ENCODE measurements around the gene TYK2. TPM values are rescaled to one million over a fixed set of nuclear protein-coding genes. Genes with fewer than 3 reads are reported as not detected.

Gene TYK2
- polyA plus RNA-seq, 3 donors from 2014 or later = 33.6 to 105 (median 40.6) TPM

DNA sequence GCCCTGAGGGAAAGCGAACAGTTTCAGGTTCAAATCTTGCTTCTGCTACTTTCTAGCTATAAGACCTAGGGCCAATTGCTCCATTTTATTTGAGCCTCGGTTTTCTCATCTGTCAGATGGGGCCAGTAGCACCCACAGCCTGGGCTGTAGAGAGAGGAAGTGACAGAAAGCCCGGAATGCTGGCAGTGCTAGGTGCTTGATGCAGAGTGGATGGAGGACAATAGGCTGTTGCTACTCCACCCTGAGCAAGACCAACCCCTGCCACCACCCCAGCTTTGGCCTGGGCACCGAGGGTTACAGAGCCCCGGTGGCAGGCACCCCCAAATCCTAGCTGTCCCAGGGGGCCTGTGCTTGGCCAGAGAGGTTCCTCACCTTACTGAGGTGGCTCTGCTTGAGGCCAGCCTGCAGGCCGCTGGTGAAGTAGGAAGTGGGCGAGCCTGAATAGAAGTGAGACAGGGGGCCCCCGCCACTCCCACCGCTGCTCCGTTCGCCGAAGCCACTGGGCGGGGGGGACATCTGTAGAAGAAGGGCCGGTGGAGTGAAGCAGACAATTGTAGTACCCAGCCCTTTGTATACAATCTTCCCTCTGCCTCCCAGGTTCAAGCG lies 62.4 kb downstream of the TYK2 start:
- Mint-ChIP-seq H3K27me3 (ENCODE audit: low read depth in 3 of 3) (peaks cover 3 to 6% (median 4%) of the 10 kb centered on the region in 3 donors), H3K27ac (no peak overlapping the region), H3K36me3 (peaks cover 9 to 14% (median 13%) of the 10 kb centered on the region in 3 donors), H3K9me3 (no peaks in the 10 kb centered on the region), H3K4me1 (peaks cover 17 to 20% of the 10 kb centered on the region in 2 donors), H3K4me3 (no peak overlapping the region)
- no peak for DNase-seq

DNA sequence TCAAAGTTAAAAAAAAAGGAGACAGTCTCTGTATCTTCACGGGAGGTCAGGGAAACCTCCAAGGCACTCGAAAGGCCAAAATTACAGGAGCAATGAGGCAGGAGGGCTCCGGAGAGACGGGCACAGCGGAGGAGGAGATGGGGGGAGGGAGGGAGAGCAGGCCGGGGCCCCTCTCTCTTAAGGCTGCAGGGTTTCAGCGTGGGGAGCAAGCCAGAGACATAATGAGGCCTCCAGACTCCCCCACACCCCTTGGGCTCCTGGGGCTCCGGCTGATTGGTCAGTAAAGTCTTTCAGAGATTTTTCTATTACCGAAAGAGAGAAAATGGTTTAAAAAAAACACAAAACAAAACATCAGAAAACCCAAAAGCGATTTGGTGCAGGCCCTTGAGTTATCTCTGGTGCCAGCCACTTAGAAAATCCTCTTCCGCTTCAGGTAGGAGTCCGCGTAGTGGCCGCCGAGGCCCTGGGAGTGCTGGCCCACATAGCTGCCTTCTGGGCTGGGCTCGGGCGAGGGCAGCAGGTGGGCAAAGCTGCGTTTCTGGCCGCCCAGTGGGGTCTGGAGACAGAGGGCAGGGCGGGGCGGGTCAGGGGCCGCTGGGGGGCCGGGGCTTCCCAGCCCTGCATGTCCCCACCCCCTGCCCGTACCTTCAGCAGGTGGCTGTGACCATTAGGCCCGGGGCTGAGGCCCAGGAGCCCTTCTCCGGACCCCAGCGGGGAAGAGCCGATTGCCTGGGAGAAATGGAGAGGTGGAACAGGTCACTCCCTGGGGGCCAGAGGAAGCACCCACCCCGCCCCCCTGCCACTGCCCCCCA lies 63.1 kb downstream of the TYK2 start:
- no peak for DNase-seq
- Mint-ChIP-seq H3K27me3 (ENCODE audit: low read depth in 3 of 3) (peaks cover 3 to 6% (median 4%) of the 10 kb centered on the region in 3 donors), H3K9me3 (no peaks in the 10 kb centered on the region), H3K4me1 (peaks cover 17 to 20% of the 10 kb centered on the region in 2 donors), H3K4me3 (peak overlapping the region in 2 of 5 donors; percentile 47 to 62), H3K27ac (no peak overlapping the region), H3K36me3 (peaks cover 9 to 14% (median 13%) of the 10 kb centered on the region in 3 donors)

DNA sequence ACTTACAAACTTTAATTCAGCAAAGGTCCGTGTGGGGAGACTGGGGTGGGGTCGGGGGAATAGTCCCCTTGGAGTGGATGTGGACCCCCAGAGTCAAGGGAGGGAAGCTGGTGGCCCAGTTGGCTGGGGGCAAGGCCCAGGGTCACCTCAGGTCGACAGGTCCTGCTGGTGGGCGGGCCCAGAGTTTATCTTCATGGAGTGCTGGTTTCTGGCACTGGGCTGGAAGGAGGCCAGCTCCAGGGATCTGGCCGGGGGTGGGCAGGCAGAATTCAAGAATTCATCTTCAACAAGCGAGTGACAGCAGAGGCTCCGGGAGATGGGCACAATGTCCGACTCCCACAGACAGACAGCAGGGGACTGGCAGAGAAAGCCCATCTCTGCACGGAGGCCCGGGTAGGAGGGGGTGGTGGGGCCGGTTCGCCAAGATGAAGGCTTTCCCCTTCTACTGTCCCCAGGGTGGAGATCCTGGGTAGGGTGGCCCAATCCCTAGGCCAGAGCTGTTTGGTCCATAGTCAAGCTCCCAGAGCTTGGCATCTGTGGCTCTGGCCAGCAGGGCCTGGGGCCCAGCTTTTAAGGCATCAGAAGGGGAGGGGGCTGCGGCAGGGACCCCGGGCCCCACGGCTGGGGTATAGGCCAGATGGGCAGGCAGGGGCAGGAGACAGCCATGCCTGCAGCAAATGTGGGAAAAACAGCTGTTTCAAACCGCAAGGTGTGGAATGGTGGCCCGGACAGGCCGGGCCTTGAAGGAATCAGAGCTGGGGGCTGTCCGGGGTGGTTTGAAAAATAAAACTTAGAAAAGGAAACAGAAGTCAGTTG lies 63.9 kb downstream of the TYK2 start:
- Mint-ChIP-seq H3K4me3 (peak overlapping the region; percentile 80 to 91 (median 89)), H3K27ac (peak overlapping the region; percentile 70 to 93 (median 80)), H3K9me3 (no peaks in the 10 kb centered on the region), H3K36me3 (peaks cover 4 to 8% (median 7%) of the 10 kb centered on the region in 3 donors), H3K4me1 (peaks cover 17 to 20% of the 10 kb centered on the region in 2 donors), H3K27me3 (ENCODE audit: low read depth in 3 of 3) (peaks cover 2 to 6% (median 3%) of the 10 kb centered on the region in 3 donors)
- DNase-seq = no peak

DNA sequence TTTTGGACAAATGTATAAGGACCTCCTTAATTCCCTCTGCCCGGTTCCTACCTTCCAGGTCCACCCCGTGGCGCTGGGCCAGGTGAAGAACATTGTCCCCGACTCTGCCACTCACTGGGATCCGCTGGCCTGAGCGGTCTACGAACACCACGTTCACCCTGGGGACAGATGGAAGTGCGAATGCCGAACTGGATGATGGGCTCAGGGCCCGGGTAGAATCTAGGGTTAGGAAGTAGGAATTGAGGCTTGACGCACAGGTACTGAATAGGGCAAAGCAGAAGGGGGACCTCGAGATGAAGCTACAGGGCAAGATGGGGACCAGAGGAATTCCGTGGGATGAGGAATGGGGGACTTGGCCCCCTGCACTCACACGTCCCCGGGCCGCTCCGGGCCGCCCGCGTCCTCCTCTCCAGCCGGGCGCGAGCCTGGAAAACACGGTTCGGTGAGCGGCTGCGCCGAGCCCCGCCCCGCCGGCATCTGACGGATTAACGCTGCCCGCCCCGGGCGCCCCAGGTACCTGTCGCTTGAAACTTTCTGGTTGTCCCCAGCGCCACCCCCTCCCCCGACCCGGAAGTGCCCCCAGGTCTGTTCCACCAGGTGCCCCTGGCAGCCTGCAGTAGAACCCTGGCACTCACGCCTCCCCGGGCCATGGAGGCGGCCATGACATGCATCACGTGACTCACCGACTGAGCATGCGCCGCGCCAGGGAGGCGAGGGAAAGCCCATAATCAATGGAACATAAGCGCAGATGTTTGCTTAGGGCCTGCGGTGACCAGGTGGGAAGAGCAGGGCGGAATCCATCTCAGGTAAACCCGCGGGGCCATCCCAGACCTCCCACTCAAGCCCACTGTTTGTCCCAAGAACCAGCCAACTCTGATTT lies 64.8 kb downstream of the TYK2 start, which contains the start of gene FDX2:
Gene FDX2 (minus strand): TSS at position 681 of the 880 bp plus-strand sequence. CDS start 19 bp downstream, at position 662.
- Mint-ChIP-seq H3K4me3 (peak within 1 kb of the TSS; percentile 80 to 91 (median 89)), H3K4me1 (peaks cover 17 to 20% of the 10 kb centered on the region in 2 donors), H3K27me3 (ENCODE audit: low read depth in 3 of 3) (peaks cover 2 to 6% (median 3%) of the 10 kb centered on the region in 3 donors), H3K27ac (peak within 1 kb of the TSS; percentile 75 to 93 (median 80)), H3K36me3 (peaks cover 4 to 8% (median 7%) of the 10 kb centered on the region in 3 donors), H3K9me3 (no peaks in the 10 kb centered on the region)
- DNase-seq = peak; percentile 80 to 82 (median 80)

DNA sequence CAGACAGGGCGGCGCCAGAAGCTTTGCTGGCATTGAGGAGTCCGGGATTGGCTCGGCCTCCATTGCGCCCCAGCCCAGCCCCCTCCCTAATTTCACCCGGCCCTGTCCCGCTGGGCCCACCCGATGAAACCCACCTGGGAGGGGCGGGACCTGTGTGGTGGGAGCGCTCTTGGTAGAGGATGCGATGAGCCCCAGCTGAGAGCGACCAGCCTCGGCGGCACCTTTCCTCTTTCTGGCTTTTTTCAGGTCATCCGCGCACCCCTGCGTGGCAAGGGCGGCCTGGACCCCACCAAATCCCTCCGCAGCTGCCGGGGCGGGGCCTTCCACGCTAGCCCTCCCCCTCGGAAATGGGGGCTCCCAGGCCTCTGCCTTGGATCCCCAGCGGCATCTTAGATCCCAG lies 70.9 kb downstream of the TYK2 start, which contains the start of gene ZGLP1:
Gene ZGLP1 (minus strand): TSS at position 393 of the 400 bp plus-strand sequence.
- H3K4me1 Mint-ChIP-seq = peaks cover 2 to 3% of the 10 kb centered on the region in 2 donors
- H3K4me3 Mint-ChIP-seq = no peak within 1 kb of the TSS
- no peak for DNase-seq
- H3K27ac Mint-ChIP-seq = no peak within 1 kb of the TSS
- H3K36me3 Mint-ChIP-seq = peaks cover 0 to 4% (median 0%) of the 10 kb centered on the region in 3 donors
- no peaks in the 10 kb centered on the region for H3K27me3 Mint-ChIP-seq (ENCODE audit: low read depth in 3 of 3)
- H3K9me3 Mint-ChIP-seq = no peaks in the 10 kb centered on the region

DNA sequence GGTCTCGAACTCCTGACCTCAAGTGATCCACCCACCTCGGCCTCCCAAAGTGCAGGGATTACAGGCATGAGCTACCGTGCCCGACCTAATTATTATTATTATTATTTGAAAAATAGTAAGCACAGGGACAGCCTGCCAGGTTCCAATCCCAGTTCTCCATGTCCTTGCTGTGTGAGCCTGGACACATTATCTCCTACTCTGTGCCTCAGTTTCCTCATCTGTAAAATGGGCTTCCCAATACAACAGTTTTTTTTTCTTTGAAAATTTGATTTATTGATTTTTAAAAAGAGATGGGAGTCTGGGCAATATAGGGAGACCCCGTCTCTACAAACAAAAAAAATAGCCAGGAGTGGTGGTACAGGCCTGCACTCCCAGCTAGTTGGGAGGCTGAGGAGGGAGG lies 74.0 kb downstream of the TYK2 start:
- Mint-ChIP-seq H3K4me3 (no peak overlapping the region), H3K4me1 (no peaks in the 10 kb centered on the region), H3K27me3 (ENCODE audit: low read depth in 3 of 3) (no peaks in the 10 kb centered on the region), H3K9me3 (no peaks in the 10 kb centered on the region), H3K36me3 (no peaks in the 10 kb centered on the region), H3K27ac (no peak overlapping the region)
- no peak for DNase-seq

DNA sequence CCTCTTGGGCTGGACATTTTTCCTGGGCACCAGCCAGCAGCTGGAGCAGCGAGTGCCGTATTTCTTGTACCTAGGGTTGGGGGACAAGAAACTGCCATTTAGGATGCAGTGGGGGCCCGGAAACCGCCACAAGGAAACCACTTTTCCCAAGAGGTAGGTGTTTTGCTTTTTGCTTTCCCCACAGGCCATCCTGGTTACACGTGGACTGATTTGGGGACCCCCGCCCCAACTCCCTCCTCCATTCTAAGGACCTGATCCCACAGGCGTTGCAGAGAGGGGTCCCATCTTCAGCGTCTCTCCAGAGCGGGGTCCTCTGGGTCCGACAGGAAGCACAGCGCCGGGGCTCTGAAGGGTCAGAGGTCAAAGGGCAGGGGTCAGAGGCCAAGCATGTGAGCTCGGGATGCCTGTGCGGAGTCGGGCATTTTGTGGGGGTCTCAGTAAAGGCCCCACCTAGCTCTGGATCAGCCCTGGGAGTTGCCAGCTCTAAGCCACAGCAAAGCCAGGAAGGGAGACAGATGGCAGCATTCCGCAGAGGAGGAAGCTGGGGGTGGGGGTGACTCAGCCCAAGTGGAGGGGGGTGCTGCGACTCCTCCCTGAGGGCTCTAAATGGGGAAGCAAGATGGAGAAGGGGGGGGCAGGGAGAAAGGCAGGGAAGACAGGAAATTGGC lies 75.1 kb downstream of the TYK2 start:
- Mint-ChIP-seq H3K4me1 (no peaks in the 10 kb centered on the region), H3K27ac (no peak overlapping the region)

More for the DNA sequence above, 75.1 kb downstream of the TYK2 start:
- no peak for DNase-seq
- Mint-ChIP-seq H3K9me3 (no peaks in the 10 kb centered on the region), H3K36me3 (no peaks in the 10 kb centered on the region), H3K27me3 (ENCODE audit: low read depth in 3 of 3) (no peaks in the 10 kb centered on the region), H3K4me3 (no peak overlapping the region)

Other genes with a start within 250 kb of the TYK2 start
- gene DNMT1, start 185.6 kb downstream of the TYK2 start, polyA plus RNA-seq = 100 to 1,000 TPM in 1 of 3 donors, 10 to 100 TPM in 2; 21.8 to 162 (median 43.3) TPM
- gene S1PR2, start 149.2 kb downstream of the TYK2 start, polyA plus RNA-seq = 1 to 10 TPM in 2 of 3 donors, under 1 TPM in 1; 0.79 to 2.7 (median 1.4) TPM
- gene MRPL4, start 128.4 kb downstream of the TYK2 start, polyA plus RNA-seq = 10 to 100 TPM; 24.3 to 42.6 (median 27.1) TPM
- 10 to 100 TPM in 2 of 3 donors, 1 to 10 TPM in 1; 9.9 to 18.4 (median 18.0) TPM for gene ICAM1, start 109.5 kb downstream of the TYK2 start, polyA plus RNA-seq
- gene ICAM4, start 93.6 kb downstream of the TYK2 start, polyA plus RNA-seq = 1 to 10 TPM in 1 of 3 donors, under 1 TPM in 1, not detected in 1; 0.63 to 1.1 TPM
- not detected for gene ICAM5, start 90.6 kb downstream of the TYK2 start, polyA plus RNA-seq
- gene ZGLP1, start 70.8 kb downstream of the TYK2 start, polyA plus RNA-seq = 1 to 10 TPM in 1 of 3 donors, under 1 TPM in 1, not detected in 1; 0.48 to 1.9 TPM
- 10 to 100 TPM; 12.5 to 17.8 (median 16.6) TPM for gene FDX2, start 64.6 kb downstream of the TYK2 start, polyA plus RNA-seq
- 10 to 100 TPM in 1 of 3 donors, 1 to 10 TPM in 2; 8.7 to 31.5 (median 9.7) TPM for gene RAVER1, start 47.0 kb downstream of the TYK2 start, polyA plus RNA-seq
- gene ICAM3, start 40.9 kb downstream of the TYK2 start, polyA plus RNA-seq = 100 to 1,000 TPM; 263 to 292 (median 280) TPM
- gene CDC37, start 23.0 kb upstream of the TYK2 start, polyA plus RNA-seq = 100 to 1,000 TPM in 1 of 3 donors, 10 to 100 TPM in 2; 46.5 to 100 (median 62.7) TPM
- gene PDE4A, start 40.0 kb upstream of the TYK2 start, polyA plus RNA-seq = 10 to 100 TPM; 10.4 to 22.6 (median 11.1) TPM
- 10 to 100 TPM; 49.2 to 86.9 (median 71.6) TPM for gene KEAP1, start 122.8 kb upstream of the TYK2 start, polyA plus RNA-seq
- gene S1PR5, start 136.9 kb upstream of the TYK2 start, polyA plus RNA-seq = 100 to 1,000 TPM; 383 to 659 (median 399) TPM
- 10 to 100 TPM; 13.9 to 42.1 (median 16.1) TPM for gene ATG4D, start 163.3 kb upstream of the TYK2 start, polyA plus RNA-seq
- gene KRI1, start 185.4 kb upstream of the TYK2 start, polyA plus RNA-seq = 10 to 100 TPM in 2 of 3 donors, 1 to 10 TPM in 1; 5.7 to 44.4 (median 10.1) TPM
- gene CDKN2D, start 188.4 kb upstream of the TYK2 start, polyA plus RNA-seq = 100 to 1,000 TPM; 253 to 474 (median 308) TPM
- 1 to 10 TPM in 1 of 3 donors, not detected in 2; 1.8 TPM for gene AP1M2, start 206.7 kb upstream of the TYK2 start, polyA plus RNA-seq
- 100 to 1,000 TPM; 195 to 449 (median 327) TPM for gene SLC44A2, start 245.0 kb upstream of the TYK2 start, polyA plus RNA-seq